ENCODE data around the gene ZPLD1. TPM values are rescaled to one million over a fixed set of nuclear protein-coding genes. Genes with fewer than 3 reads are reported as not detected.

ZPLD1 gene
- total and polyA plus RNA-seq, 10 of the 15 experiments (the other 5 are each of a cell fraction or from before 2014, with no cell fraction given): not detected

DNA sequence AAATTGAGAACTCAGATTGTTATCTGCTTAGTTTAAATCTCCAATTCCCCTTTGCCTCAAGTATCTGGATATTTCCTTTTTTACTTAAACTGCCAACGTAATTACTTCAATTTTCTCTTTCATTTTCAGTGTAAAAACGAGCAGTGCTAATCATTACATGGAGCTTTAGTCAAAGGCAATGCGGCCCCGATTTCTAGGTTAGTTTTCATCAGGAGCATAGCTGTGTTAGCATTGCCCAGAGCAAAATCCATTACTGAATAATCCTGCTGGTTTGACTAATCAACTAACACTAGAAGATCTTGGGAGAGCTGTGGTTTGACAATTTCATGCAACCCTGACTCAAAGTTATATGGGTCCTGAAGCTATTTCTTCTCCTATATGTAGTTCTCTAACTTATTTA, 46.2 kb downstream of the ZPLD1 start:
- in situ Hi-C loops (cut with MboI): no loop called here
- ChIA-PET POLR2A (no interaction called here), SMC1A (ENCODE audit: uncharacterized antibody, unreplicated experiment) (interaction anchor here (1.5 to 1.7 kb wide), 2 partner anchors 9 to 11 kb away, joined by 4 to 5 read pairs; no protein-coding TSS in a partner anchor), CTCF (interaction anchor here (1.0 to 1.3 kb wide), 3 partner anchors 8 to 256 kb away, joined by 3 to 4 read pairs (median 3); no protein-coding TSS in a partner anchor), RAD21 (ENCODE audit: unreplicated experiment) (no interaction called here)
- H2AFZ ChIP-seq (ENCODE audit: control insufficient read depth, low read depth, low read length): no peak overlapping the region
- no peaks in the 10 kb centered on the region for H3K4me1 ChIP-seq (ENCODE audit: control insufficient read depth, insufficient read depth, low read length)
- intact Hi-C loops (cut with micrococcal nuclease; ENCODE audit: unreplicated experiment): no loop called here
- no peaks in the 10 kb centered on the region for H3K36me3 ChIP-seq (ENCODE audit: control insufficient read depth in 2 of 2, insufficient read depth in 2 of 2, low read length in 1 of 2)
- no peak for ATAC-seq
- no peak overlapping the region for H3K4me2 ChIP-seq (ENCODE audit: control insufficient read depth, insufficient read depth)
- no peaks in the 10 kb centered on the region for H3K27me3 ChIP-seq (replicated peaks in 1 of 2; ENCODE audit: control insufficient read depth in 2 of 2, insufficient read depth in 2 of 2, low read length in 1 of 2)
- no peak overlapping the region for H3K4me3 ChIP-seq
- H3K9me3 ChIP-seq (replicated peaks; ENCODE audit: control insufficient read depth, insufficient read depth, low read length): no peaks in the 10 kb centered on the region
- 30% methylated on average over 4 of the region's 4 CpGs for WGBS (ENCODE audit: insufficient coverage, insufficient replicate concordance, low lambda C conversion rate, missing lambda C conversion rate)
- no peaks in the 10 kb centered on the region for H3K79me2 ChIP-seq (ENCODE audit: control insufficient read depth, insufficient read depth, low read length)
- no peak for FAIRE-seq
- no TSS peak for BruUV-seq (replicated peaks)
- no peaks in the 10 kb centered on the region for H4K20me1 ChIP-seq (ENCODE audit: control insufficient read depth, insufficient read depth)
- H3K9ac ChIP-seq (ENCODE audit: control insufficient read depth, insufficient read depth, low read length): no peak overlapping the region
- H3K27ac ChIP-seq (ENCODE audit: control insufficient read depth, insufficient read depth): no peak overlapping the region
- DNase-seq (ENCODE audit: low read depth, low spot score): no peak
- no peak for TF ChIP-seq IKZF2 (IDR thresholded peaks at IDR 0.05)
- no peak for TF ChIP-seq NRF1 (conservative IDR thresholded peaks at IDR 0.05; ENCODE audit: low read depth, low read length)
- no peak for TF ChIP-seq TCF7 (IDR thresholded peaks at IDR 0.05; ENCODE audit: borderline replicate concordance)
- no peak for TF ChIP-seq NR2C2 (IDR thresholded peaks at IDR 0.05; ENCODE audit: borderline replicate concordance, control insufficient read depth, insufficient read length, low read depth)
- TF ChIP-seq LARP7 (IDR thresholded peaks at IDR 0.05): no peak
- TF ChIP-seq, protein P1, sequence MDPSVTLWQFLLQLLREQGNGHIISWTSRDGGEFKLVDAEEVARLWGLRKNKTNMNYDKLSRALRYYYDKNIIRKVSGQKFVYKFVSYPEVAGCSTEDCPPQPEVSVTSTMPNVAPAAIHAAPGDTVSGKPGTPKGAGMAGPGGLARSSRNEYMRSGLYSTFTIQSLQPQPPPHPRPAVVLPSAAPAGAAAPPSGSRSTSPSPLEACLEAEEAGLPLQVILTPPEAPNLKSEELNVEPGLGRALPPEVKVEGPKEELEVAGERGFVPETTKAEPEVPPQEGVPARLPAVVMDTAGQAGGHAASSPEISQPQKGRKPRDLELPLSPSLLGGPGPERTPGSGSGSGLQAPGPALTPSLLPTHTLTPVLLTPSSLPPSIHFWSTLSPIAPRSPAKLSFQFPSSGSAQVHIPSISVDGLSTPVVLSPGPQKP (IDR thresholded peaks at IDR 0.05; ENCODE audit: low read depth, low read length): no peak

DNA sequence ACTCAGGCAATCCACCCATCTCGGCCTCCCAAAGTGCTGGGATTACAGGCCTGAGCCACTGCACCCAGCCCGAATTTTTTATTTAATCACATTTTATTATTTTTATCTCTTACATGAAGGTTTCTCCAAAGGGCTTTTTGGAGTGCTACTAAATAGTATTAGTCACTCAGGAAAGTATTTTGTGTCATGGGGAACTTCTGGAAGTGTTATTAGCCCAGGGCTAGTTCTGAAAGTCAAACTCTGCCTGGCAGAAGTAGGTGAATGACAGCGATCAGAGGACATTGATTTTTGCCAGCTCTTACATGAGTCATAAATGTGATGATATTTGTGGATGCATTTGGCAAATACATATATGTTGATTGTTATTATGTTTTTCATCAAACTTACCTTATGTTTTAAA, 48.7 kb downstream of the ZPLD1 start:
- Histone ChIP-seq H3K27ac (ENCODE audit: control insufficient read depth, insufficient read depth) (no peak overlapping the region), H3K4me3 (no peak overlapping the region), H3K4me2 (ENCODE audit: control insufficient read depth, insufficient read depth) (no peak overlapping the region), H3K4me1 (ENCODE audit: control insufficient read depth, insufficient read depth, low read length) (no peaks in the 10 kb centered on the region), H3K27me3 (replicated peaks in 1 of 2; ENCODE audit: control insufficient read depth in 2 of 2, insufficient read depth in 2 of 2, low read length in 1 of 2) (no peaks in the 10 kb centered on the region), H3K36me3 (ENCODE audit: control insufficient read depth in 2 of 2, insufficient read depth in 2 of 2, low read length in 1 of 2) (no peaks in the 10 kb centered on the region), H4K20me1 (ENCODE audit: control insufficient read depth, insufficient read depth) (no peaks in the 10 kb centered on the region), H2AFZ (ENCODE audit: control insufficient read depth, low read depth, low read length) (no peak overlapping the region), H3K79me2 (ENCODE audit: control insufficient read depth, insufficient read depth, low read length) (no peaks in the 10 kb centered on the region), H3K9ac (ENCODE audit: control insufficient read depth, insufficient read depth, low read length) (no peak overlapping the region), H3K9me3 (replicated peaks; ENCODE audit: control insufficient read depth, insufficient read depth, low read length) (no peaks in the 10 kb centered on the region)
- RAD21 ChIA-PET (ENCODE audit: unreplicated experiment): no interaction called here
- CTCF ChIA-PET: no interaction called here
- no peak for DNase-seq (ENCODE audit: low read depth, low spot score)
- ATAC-seq: no peak
- intact Hi-C loops (cut with micrococcal nuclease; ENCODE audit: unreplicated experiment) (no loop called here), in situ Hi-C loops (cut with MboI) (no loop called here)
- SMC1A ChIA-PET (ENCODE audit: uncharacterized antibody, unreplicated experiment): no interaction called here
- WGBS (ENCODE audit: insufficient coverage, insufficient replicate concordance, low lambda C conversion rate, missing lambda C conversion rate): 14% methylated on average over 3 of the region's 3 CpGs
- FAIRE-seq: no peak
- no TSS peak for BruUV-seq (replicated peaks)
- POLR2A ChIA-PET: no interaction called here
- TF ChIP-seq EZH2 (IDR thresholded peaks at IDR 0.05; ENCODE audit: borderline replicate concordance, control insufficient read depth, low read depth, low read length) (no peak), SIN3A (IDR thresholded peaks at IDR 0.05; ENCODE audit: low read depth, low read length) (no peak), NFYA (IDR thresholded peaks at IDR 0.05; ENCODE audit: borderline replicate concordance, low read depth, low read length) (no peak), ZNF274 (IDR thresholded peaks at IDR 0.05; ENCODE audit: insufficient read depth, insufficient read length) (no peak), GABPA (IDR thresholded peaks at IDR 0.05; ENCODE audit: low read depth) (no peak), CREB1 (IDR thresholded peaks at IDR 0.05; ENCODE audit: low read depth) (no peak), ZNF24 (IDR thresholded peaks at IDR 0.05) (no peak), SUZ12 (IDR thresholded peaks at IDR 0.05; ENCODE audit: unreplicated experiment) (no peak), SMAD5 (IDR thresholded peaks at IDR 0.05; ENCODE audit: low read depth) (no peak), NFIC (IDR thresholded peaks at IDR 0.05; ENCODE audit: low read depth, low read length) (no peak), PAX8 (IDR thresholded peaks at IDR 0.05) (no peak), ETV6 (conservative IDR thresholded peaks at IDR 0.05 in 1 of 2, IDR thresholded peaks at IDR 0.05 in 1 of 2; ENCODE audit: borderline replicate concordance in 1 of 2, low read depth in 1 of 2) (no peak), NFXL1 (IDR thresholded peaks at IDR 0.05; ENCODE audit: borderline replicate concordance) (no peak)
- TF ChIP-seq, protein P2, sequence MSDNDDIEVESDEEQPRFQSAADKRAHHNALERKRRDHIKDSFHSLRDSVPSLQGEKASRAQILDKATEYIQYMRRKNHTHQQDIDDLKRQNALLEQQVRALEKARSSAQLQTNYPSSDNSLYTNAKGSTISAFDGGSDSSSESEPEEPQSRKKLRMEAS (IDR thresholded peaks at IDR 0.05; ENCODE audit: low read depth, low read length): no peak
